ENCODE results near the gene PALD1. TPM values are rescaled to one million over a fixed set of nuclear protein-coding genes. Genes with fewer than 3 reads are reported as not detected.

PALD1 gene
- total and polyA plus RNA-seq, 9 of the 15 experiments (the other 6 are each of a cell fraction or from before 2014, with no cell fraction given): 0.03 to 0.29 (median 0.09) TPM; not detected in 2

- TF ChIP-seq, protein P1, sequence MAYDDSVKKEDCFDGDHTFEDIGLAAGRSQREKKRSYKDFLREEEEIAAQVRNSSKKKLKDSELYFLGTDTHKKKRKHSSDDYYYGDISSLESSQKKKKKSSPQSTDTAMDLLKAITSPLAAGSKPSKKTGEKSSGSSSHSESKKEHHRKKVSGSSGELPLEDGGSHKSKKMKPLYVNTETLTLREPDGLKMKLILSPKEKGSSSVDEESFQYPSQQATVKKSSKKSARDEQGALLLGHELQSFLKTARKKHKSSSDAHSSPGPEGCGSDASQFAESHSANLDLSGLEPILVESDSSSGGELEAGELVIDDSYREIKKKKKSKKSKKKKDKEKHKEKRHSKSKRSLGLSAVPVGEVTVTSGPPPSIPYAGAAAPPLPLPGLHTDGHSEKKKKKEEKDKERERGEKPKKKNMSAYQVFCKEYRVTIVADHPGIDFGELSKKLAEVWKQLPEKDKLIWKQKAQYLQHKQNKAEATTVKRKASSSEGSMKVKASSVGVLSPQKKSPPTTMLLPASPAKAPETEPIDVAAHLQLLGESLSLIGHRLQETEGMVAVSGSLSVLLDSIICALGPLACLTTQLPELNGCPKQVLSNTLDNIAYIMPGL (CRISPR knock-in tag; IDR thresholded peaks at IDR 0.05): peak; percentile 67; the same call in 1 of the 2 replicates
- TF ChIP-seq CBX2 (IDR thresholded peaks at IDR 0.05; ENCODE audit: insufficient read depth, low read length, poor library complexity, severe bottlenecking) (no peak), CEBPZ (IDR thresholded peaks at IDR 0.05; ENCODE audit: borderline replicate concordance, low read depth, low read length) (no peak), ZNF197 (CRISPR knock-in tag; IDR thresholded peaks at IDR 0.05; ENCODE audit: low read depth) (peak; percentile 79), EHMT2 (IDR thresholded peaks at IDR 0.05) (peak; percentile 67; the same call in 1 of the 2 replicates), MCM5 (IDR thresholded peaks at IDR 0.05; ENCODE audit: low read depth) (no peak), KLF16 (IDR thresholded peaks at IDR 0.05) (peak; percentile 93), ZNF316 (IDR thresholded peaks at IDR 0.05) (no peak; the same call in 1 of the 2 replicates), SOX6 (IDR thresholded peaks at IDR 0.05) (peak; percentile 90), ZNF583 (CRISPR knock-in tag; IDR thresholded peaks at IDR 0.05) (peak; percentile 23), RFX1 (IDR thresholded peaks at IDR 0.05) (no peak), TEAD1 (CRISPR knock-in tag; IDR thresholded peaks at IDR 0.05) (peak; percentile 33 to 79; a peak in 2 of 4 replicates), FIP1L1 (IDR thresholded peaks at IDR 0.05; ENCODE audit: low read depth, low read length, poor library complexity, severe bottlenecking) (no peak), BMI1 (IDR thresholded peaks at IDR 0.05; ENCODE audit: low read length) (no peak)
- TF ChIP-seq, protein P2, sequence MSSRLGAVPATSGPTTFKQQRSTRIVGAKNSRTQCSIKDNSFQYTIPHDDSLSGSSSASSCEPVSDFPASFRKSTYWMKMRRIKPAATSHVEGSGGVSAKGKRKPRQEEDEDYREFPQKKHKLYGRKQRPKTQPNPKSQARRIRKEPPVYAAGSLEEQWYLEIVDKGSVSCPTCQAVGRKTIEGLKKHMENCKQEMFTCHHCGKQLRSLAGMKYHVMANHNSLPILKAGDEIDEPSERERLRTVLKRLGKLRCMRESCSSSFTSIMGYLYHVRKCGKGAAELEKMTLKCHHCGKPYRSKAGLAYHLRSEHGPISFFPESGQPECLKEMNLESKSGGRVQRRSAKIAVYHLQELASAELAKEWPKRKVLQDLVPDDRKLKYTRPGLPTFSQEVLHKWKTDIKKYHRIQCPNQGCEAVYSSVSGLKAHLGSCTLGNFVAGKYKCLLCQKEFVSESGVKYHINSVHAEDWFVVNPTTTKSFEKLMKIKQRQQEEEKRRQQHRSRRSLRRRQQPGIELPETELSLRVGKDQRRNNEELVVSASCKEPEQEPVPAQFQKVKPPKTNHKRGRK (tag; IDR thresholded peaks at IDR 0.05): no peak
- TF ChIP-seq, protein P3, sequence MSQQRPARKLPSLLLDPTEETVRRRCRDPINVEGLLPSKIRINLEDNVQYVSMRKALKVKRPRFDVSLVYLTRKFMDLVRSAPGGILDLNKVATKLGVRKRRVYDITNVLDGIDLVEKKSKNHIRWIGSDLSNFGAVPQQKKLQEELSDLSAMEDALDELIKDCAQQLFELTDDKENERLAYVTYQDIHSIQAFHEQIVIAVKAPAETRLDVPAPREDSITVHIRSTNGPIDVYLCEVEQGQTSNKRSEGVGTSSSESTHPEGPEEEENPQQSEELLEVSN (IDR thresholded peaks at IDR 0.05; ENCODE audit: borderline replicate concordance in 1 of 2, extremely low read depth in 1 of 2, insufficient read depth in 1 of 2, insufficient read length in 1 of 2, low read depth in 1 of 2, low read length in 1 of 2, poor library complexity in 1 of 2, severe bottlenecking in 1 of 2): peak in 1 of 2 experiments; percentile 24
Observed at GRCh38 chr10:70558871-70559810, 80.6 kb downstream of the PALD1 start (continued).
